ENCODE results near the gene PBX4.

- TF ChIP-seq ZNF76 (tag by site-specific recombination; IDR thresholded peaks at IDR 0.05; ENCODE audit: borderline replicate concordance, low read depth) (no peak), ZNF629 (tag by site-specific recombination; IDR thresholded peaks at IDR 0.05) (no peak), CTCF (tag by site-specific recombination; IDR thresholded peaks at IDR 0.05) (no peak), RBAK (tag by site-specific recombination; IDR thresholded peaks at IDR 0.05) (no peak), ZNF830 (tag by site-specific recombination; IDR thresholded peaks at IDR 0.05; ENCODE audit: low read depth) (no peak), ZFP69B (tag by site-specific recombination; IDR thresholded peaks at IDR 0.05) (no peak)
Observed at GRCh38 chr19:19541616-19542015, 76.9 kb downstream of the PBX4 start.
